Fibroblast of lung (primary cell): ENCODE measurements around the gene CERK.

ENCODE experiments used
- EZH2 ChIP-seq: IDR thresholded peaks from 2 replicates; pipeline ENCODE4 v1.5.1; 2012; ENCODE audit warnings: low read length, control low read depth, mild to moderate bottlenecking; ENCODE audit errors: missing control alignments
- TF ChIP-seq, protein P1 (sequence below), 2 donors: IDR thresholded peaks in 1 of 2; conservative IDR thresholded peaks in 1 of 2; 1 replicate in 1 of 2; 2 replicates in 1 of 2; pipeline ENCODE4 v1.5.1; 2011 to 2012; ENCODE audit warnings: low read length in 2 of 2, control low read depth in 1 of 2, inconsistent platforms in 1 of 2, low read depth in 1 of 2, mild to moderate bottlenecking in 1 of 2

DNA sequence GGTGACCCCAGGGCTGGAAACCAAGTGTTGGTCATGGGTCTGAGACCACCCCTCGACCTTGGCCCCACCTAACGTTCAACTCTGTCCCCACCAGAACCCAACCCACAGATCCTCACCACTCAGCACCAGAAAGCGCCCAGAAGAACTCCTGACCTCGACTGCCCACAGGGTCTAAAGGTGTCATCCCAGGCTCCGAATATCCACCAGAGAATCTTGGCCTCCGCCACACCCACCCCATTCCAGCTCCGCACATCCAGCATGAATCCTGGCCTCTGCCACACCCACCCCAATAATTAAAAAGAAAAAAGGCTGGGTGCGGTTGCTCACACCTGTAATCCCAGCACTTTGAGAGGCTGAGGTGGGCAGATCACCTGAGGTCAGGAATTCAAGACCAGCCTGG lies 1.3 kb downstream of the CERK start:
- TF ChIP-seq, protein P1, sequence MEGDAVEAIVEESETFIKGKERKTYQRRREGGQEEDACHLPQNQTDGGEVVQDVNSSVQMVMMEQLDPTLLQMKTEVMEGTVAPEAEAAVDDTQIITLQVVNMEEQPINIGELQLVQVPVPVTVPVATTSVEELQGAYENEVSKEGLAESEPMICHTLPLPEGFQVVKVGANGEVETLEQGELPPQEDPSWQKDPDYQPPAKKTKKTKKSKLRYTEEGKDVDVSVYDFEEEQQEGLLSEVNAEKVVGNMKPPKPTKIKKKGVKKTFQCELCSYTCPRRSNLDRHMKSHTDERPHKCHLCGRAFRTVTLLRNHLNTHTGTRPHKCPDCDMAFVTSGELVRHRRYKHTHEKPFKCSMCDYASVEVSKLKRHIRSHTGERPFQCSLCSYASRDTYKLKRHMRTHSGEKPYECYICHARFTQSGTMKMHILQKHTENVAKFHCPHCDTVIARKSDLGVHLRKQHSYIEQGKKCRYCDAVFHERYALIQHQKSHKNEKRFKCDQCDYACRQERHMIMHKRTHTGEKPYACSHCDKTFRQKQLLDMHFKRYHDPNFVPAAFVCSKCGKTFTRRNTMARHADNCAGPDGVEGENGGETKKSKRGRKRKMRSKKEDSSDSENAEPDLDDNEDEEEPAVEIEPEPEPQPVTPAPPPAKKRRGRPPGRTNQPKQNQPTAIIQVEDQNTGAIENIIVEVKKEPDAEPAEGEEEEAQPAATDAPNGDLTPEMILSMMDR (conservative IDR thresholded peaks at IDR 0.05 in 1 of 2, IDR thresholded peaks at IDR 0.05 in 1 of 2; ENCODE audit: low read depth in 1 of 2, low read length in 2 of 2), result no peak
- no peak for TF ChIP-seq EZH2
